Thymus (tissue), 14 donors: ENCODE results near the gene PPP1R14B. TPM values are rescaled to one million over a fixed set of nuclear protein-coding genes. Genes with fewer than 3 reads are reported as not detected.
A peak's percentile ranks its signal among the peaks of the same experiment; 100 is the strongest.

Experiments
- DNase-seq, 9 donors: peaks; one replicate each; pipeline ENCODE4 v3.0.0-alpha.2; 2013; ENCODE audit warnings: low spot score in 9 of 9, low read depth in 6 of 9, missing footprints in 1 of 9
- H3K27ac ChIP-seq, 2 donors: one replicate each; pipeline ENCODE4 v1.5.1; 2013; ENCODE audit warnings: control low read depth in 1 of 2, low read depth in 1 of 2, low read length in 1 of 2, mild to moderate bottlenecking in 1 of 2, moderate library complexity in 1 of 2
- H3K27me3 ChIP-seq, 2 donors: one replicate each; pipeline ENCODE4 v1.5.1; 2013; ENCODE audit warnings: low read length in 1 of 2; ENCODE audit not compliant: control insufficient read depth in 2 of 2, insufficient read depth in 1 of 2
- H3K36me3 ChIP-seq, 2 donors: one replicate each; pipeline ENCODE4 v1.5.1; 2013; ENCODE audit warnings: low read length in 1 of 2, mild to moderate bottlenecking in 1 of 2, moderate library complexity in 1 of 2; ENCODE audit not compliant: control insufficient read depth in 2 of 2, insufficient read depth in 2 of 2
- H3K4me1 ChIP-seq, 2 donors: one replicate each; pipeline ENCODE4 v1.5.1; 2013; ENCODE audit warnings: low read length in 2 of 2; ENCODE audit not compliant: control insufficient read depth in 2 of 2, insufficient read depth in 2 of 2
- H3K4me3 ChIP-seq, 2 donors: one replicate each; pipeline ENCODE4 v1.5.1; 2013; ENCODE audit warnings: low read length in 2 of 2, control low read depth in 1 of 2, mild to moderate bottlenecking in 1 of 2
- H3K9me3 ChIP-seq, 2 donors: one replicate each; pipeline ENCODE4 v1.5.1; 2013; ENCODE audit warnings: low read length in 1 of 2, mild to moderate bottlenecking in 1 of 2; ENCODE audit not compliant: control insufficient read depth in 2 of 2, insufficient read depth in 1 of 2
- WGBS: extraction: QIAGEN DNeasy Blood & Tissue Kit; methylation state at CpG from one replicate; pipeline ENCODE4 v1.1.7; 2013; 5-methylcytosine and 5-hydroxymethylcytosine counted together
- long read RNA-seq, 10 donors: transcript quantifications; one replicate each; lab custom pipeline, GENCODE V29; 2026
- polyA plus RNA-seq: library from polyadenylated mRNA; stranded (reverse); fragments of 200-250 nt; gene quantifications from one replicate; pipeline ENCODE4 v1.2.3, GENCODE V29; 2013
- total RNA-seq: library from RNA; stranded (reverse); fragments of 120-200 nt; gene quantifications from one replicate; pipeline ENCODE4 v1.2.4, GENCODE V29; 2013
- donor health status: healthy.

Gene PPP1R14B, protein sequence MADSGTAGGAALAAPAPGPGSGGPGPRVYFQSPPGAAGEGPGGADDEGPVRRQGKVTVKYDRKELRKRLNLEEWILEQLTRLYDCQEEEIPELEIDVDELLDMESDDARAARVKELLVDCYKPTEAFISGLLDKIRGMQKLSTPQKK
- 106 TPM for total RNA-seq
- polyA plus RNA-seq: 105 TPM
- long read RNA-seq, donor 1, transcript PPP1R14B-201 (4 exons, 982 nt): major isoform, 11 of 11 reads
- long read RNA-seq, donor 1, partial matches to known transcripts: 0 of 11 reads
- long read RNA-seq, donor 1, other reads (novel, unspliced or antisense): 0 of 11 reads
- long read RNA-seq, donor 2: 0 reads
- long read RNA-seq, donor 3, transcript PPP1R14B-201 (4 exons, 982 nt): major isoform, 111 of 119 reads
- long read RNA-seq, donor 3, partial matches to known transcripts: 0 of 119 reads
- long read RNA-seq, donor 3, other reads (novel, unspliced or antisense): 5 of 119 reads
- long read RNA-seq, donor 4, transcript PPP1R14B-201 (4 exons, 982 nt): major isoform, 33 of 35 reads
- long read RNA-seq, donor 4, partial matches to known transcripts: 0 of 35 reads
- long read RNA-seq, donor 4, other reads (novel, unspliced or antisense): 0 of 35 reads
- long read RNA-seq, donor 5, transcript PPP1R14B-201 (4 exons, 982 nt): major isoform, 118 of 128 reads
- long read RNA-seq, donor 5, partial matches to known transcripts: 0 of 128 reads
- long read RNA-seq, donor 5, other reads (novel, unspliced or antisense): 6 of 128 reads
- long read RNA-seq, donor 6, transcript PPP1R14B-201 (4 exons, 982 nt): major isoform, 41 of 42 reads
- long read RNA-seq, donor 6, partial matches to known transcripts: 0 of 42 reads
- long read RNA-seq, donor 6, other reads (novel, unspliced or antisense): 0 of 42 reads
- long read RNA-seq, donor 7, transcript PPP1R14B-201 (4 exons, 982 nt): major isoform, 35 of 45 reads
- long read RNA-seq, donor 7, partial matches to known transcripts: 8 of 45 reads
- long read RNA-seq, donor 7, other reads (novel, unspliced or antisense): 0 of 45 reads
- long read RNA-seq, donor 8, transcript PPP1R14B-201 (4 exons, 982 nt): major isoform, 27 of 30 reads
- long read RNA-seq, donor 8, partial matches to known transcripts: 0 of 30 reads
- long read RNA-seq, donor 8, other reads (novel, unspliced or antisense): 0 of 30 reads
- long read RNA-seq, donor 9, transcript PPP1R14B-201 (4 exons, 982 nt): major isoform, 43 of 44 reads
- long read RNA-seq, donor 9, partial matches to known transcripts: 0 of 44 reads
- long read RNA-seq, donor 9, other reads (novel, unspliced or antisense): 0 of 44 reads
- long read RNA-seq, donor 10, transcript PPP1R14B-201 (4 exons, 982 nt): major isoform, 61 of 61 reads
- long read RNA-seq, donor 10, partial matches to known transcripts: 0 of 61 reads
- long read RNA-seq, donor 10, other reads (novel, unspliced or antisense): 0 of 61 reads

DNA sequence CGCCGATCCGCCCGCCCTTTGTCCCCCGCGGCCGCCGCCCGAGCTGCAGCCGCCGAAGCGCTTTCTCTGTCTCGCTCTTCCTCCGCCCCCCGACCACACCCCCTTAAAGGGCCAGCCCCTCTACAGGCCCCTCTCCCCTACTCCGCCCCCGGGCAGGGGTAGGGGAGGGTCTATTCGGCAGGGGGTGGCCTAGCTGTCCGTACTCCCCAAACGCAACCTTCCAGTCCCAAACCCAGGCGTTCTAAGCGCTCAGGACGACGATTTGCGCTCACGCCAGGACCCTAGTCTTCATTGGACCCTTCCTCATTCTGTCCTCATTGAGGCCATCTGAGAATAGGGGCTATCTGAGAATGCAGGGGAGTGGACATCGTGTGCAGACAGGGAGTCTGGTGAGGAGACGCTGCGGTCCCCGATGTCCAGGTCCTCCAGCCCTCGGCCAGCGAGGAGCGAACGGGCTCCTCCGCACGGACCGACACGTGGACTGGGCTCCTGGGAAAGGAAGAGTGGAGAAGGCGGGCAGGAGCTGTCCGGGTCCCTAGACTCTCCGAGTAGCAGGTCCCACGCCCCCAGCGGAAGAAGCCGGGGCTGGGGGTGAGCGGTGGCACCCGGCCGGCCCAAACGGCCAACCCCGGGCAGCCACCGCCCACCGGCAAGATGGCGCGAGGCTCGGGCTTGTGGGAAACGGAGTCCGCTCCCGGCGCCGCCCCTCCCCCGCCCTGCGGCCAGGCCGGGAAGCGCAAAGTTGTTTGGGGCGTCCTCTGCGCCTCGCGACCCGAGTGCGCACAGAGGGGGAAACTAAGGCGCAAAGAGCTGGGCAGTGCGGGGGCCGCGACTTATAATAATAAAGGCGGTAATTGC lies at the start of gene PPP1R14B:
Gene PPP1R14B, minus strand, starts transcription at position 73 of the 858 bp plus-strand sequence. CDS start 270 bp downstream, outside the sequence.
- peaks cover 0 to 19% of the 10 kb centered on the region in 2 donors for H3K36me3 ChIP-seq
- DNase-seq: peak in 4 of 9 donors; percentile 57 to 80 (median 62)
- WGBS: 3% methylated on average over 74 of the region's 74 CpGs
- peaks cover 33 to 79% of the 10 kb centered on the region in 2 donors for H3K4me1 ChIP-seq
- peak within 1 kb of the TSS; percentile 64 to 74 for H3K4me3 ChIP-seq
- H3K27me3 ChIP-seq: peaks cover 4 to 34% of the 10 kb centered on the region in 2 donors
- H3K27ac ChIP-seq: peak within 1 kb of the TSS; percentile 79 to 86
- H3K9me3 ChIP-seq: peaks cover 0 to 12% of the 10 kb centered on the region in 2 donors

DNA sequence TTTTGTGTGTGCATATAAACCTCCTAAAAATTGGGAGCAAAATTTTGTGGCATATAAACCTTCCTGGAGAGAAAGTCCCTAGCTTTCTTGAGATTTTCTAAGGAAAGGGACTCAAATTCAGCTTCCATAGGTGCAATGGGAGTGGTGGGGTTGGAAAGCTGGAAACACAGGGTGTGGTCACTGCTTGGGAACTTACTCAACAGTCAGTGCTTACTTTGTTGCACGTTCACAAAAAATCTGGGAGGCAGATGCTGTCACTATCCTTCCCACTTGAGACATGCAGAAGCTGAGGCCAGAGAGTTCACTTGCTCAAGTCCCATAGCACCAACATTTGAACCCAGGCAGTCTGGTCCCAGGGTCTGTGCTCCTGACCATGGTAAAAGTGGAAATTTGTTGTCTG lies 49.5 kb upstream of the PPP1R14B start:
- Histone ChIP-seq H3K27me3 (peaks cover 90 to 100% of the 10 kb centered on the region in 2 donors), H3K4me3 (no peak overlapping the region), H3K36me3 (no peaks in the 10 kb centered on the region), H3K9me3 (peaks cover 0 to 16% of the 10 kb centered on the region in 2 donors), H3K27ac (no peak overlapping the region), H3K4me1 (peaks cover 9 to 26% of the 10 kb centered on the region in 2 donors)
- DNase-seq: no peak
- 79% methylated on average over 1 of the region's 1 CpG for WGBS

DNA sequence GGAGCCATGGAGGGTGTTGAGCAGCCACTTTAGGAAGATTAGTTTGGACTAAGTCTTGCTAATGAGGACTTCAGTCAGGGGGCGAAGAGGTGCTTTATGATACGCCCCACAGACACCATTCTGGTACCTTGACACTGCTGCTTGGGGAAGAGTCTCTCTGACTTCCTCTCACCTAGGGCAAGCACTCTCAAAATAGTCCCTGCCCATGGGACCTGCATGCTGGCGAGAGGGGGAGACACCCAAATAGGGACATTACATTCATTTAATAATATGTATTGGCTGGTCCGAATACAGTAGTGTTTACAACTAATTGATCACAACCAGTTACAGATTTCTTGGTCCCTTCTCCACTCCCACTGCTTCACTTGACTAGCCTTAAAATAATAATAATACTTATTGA lies 49.0 kb upstream of the PPP1R14B start:
- Histone ChIP-seq H3K27ac (no peak overlapping the region), H3K4me1 (peaks cover 4 to 24% of the 10 kb centered on the region in 2 donors), H3K36me3 (no peaks in the 10 kb centered on the region), H3K27me3 (peaks cover 90 to 100% of the 10 kb centered on the region in 2 donors), H3K4me3 (no peak overlapping the region), H3K9me3 (peaks cover 0 to 15% of the 10 kb centered on the region in 2 donors)
- 97% methylated on average over 4 of the region's 4 CpGs for WGBS
- no peak for DNase-seq

- DNase-seq: no peak
- 85% methylated on average over 3 of the region's 3 CpGs for WGBS
- Histone ChIP-seq H3K4me3 (no peak overlapping the region), H3K4me1 (peaks cover 3 to 15% of the 10 kb centered on the region in 2 donors), H3K9me3 (peaks cover 0 to 7% of the 10 kb centered on the region in 2 donors), H3K27me3 (peaks cover 90 to 100% of the 10 kb centered on the region in 2 donors), H3K36me3 (no peaks in the 10 kb centered on the region), H3K27ac (no peak overlapping the region)
Measured at GRCh38 chr11:64294774-64295173, 48.0 kb upstream of the PPP1R14B start.

- no peak for DNase-seq
- H3K4me1 ChIP-seq: peaks cover 3 to 11% of the 10 kb centered on the region in 2 donors
- H3K4me3 ChIP-seq: peak overlapping the region in 1 of 2 donors; percentile 29
- peaks cover 0 to 3% of the 10 kb centered on the region in 2 donors for H3K36me3 ChIP-seq
- H3K27me3 ChIP-seq: peaks cover 72 to 89% of the 10 kb centered on the region in 2 donors
- H3K27ac ChIP-seq: no peak overlapping the region
- H3K9me3 ChIP-seq: peaks cover 0 to 5% of the 10 kb centered on the region in 2 donors
- WGBS: 39% methylated on average over 42 of the region's 42 CpGs
Measured at GRCh38 chr11:64292460-64293254, 45.9 kb upstream of the PPP1R14B start.

DNA sequence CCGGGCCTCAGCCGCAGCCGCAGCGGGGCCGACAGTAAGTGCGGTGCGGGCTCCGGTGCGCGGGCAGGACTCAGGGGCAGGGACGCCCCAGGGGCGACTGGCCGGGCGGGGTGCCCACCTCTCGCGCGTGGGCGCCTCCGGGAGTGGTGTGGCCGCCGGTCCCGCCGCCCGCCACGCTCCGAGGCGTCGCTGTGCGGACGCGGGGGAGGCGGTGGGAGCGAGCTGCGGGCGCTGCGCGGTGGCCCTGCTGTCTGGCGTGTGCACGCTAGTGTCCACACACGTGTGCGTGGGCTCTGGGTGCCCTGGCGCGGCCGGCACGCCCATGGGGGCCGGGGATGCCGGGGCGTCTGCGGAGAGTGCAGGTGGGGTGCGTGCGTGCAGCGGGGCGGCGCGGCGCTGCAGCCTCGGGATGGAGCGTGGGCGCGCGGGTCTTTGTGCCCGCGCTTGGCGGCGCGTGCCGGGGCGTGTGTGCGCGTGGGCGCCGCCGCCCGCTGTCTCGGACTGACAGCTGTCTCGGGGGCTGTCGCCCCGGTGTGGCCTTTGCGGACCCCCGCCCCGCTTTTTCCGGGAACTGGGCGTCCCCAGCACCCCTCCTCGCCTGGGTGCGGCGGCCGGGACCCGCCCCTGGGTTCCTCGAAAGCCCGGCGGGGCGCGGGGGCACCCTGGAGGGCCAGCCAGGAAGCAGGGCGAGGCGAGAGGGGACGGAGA lies 45.2 kb upstream of the PPP1R14B start:
- 1% methylated on average over 96 of the region's 96 CpGs for WGBS
- Histone ChIP-seq H3K27me3 (peaks cover 65 to 81% of the 10 kb centered on the region in 2 donors), H3K36me3 (peaks cover 0 to 3% of the 10 kb centered on the region in 2 donors), H3K9me3 (peaks cover 0 to 5% of the 10 kb centered on the region in 2 donors), H3K27ac (no peak overlapping the region), H3K4me3 (peak overlapping the region in 1 of 2 donors; percentile 29), H3K4me1 (peaks cover 3 to 4% of the 10 kb centered on the region in 2 donors)
- DNase-seq: no peak

DNA sequence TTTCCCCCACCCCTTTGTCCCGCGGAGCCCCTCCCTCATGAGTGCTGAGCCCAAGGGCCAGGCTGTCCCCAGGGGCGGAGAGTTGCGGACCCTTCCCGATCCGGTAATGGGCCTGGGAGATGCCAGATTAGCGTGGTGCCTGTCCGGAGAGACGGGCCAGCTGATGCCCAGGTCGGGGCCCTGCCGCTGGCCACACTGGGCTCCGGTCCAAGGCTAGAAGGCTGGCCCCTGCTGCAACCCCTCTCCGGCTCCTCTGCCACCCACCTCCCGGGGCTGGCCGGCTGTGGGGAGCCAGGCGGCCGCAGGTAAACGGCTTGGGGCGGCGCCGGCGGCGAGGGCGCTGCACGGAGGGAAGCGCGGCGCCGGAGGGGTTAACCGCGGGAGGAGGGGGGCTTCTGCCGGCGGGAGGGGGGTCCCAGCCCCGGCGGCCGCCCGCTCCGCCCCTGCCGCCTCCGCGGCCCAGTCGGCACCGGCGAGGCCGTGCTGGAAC lies 44.6 kb upstream of the PPP1R14B start, which contains the start of gene KCNK4:
Gene KCNK4, plus strand, starts transcription at position 41 of the 490 bp plus-strand sequence. CDS start 1,717 bp downstream, outside the sequence.
- Histone ChIP-seq H3K36me3 (peaks cover 0 to 3% of the 10 kb centered on the region in 2 donors), H3K27me3 (peaks cover 59 to 75% of the 10 kb centered on the region in 2 donors), H3K27ac (no peak within 1 kb of the TSS), H3K4me3 (peak within 1 kb of the TSS in 1 of 2 donors; percentile 29), H3K4me1 (peaks cover 7 to 8% of the 10 kb centered on the region in 2 donors), H3K9me3 (peaks cover 0 to 5% of the 10 kb centered on the region in 2 donors)
- no peak for DNase-seq
- 6% methylated on average over 45 of the region's 45 CpGs for WGBS
